ENCODE measurements around the gene XKR8. TPM values are rescaled to one million over a fixed set of nuclear protein-coding genes. Genes with fewer than 3 reads are reported as not detected.

Gene XKR8
- total and polyA plus RNA-seq, 2 of the 13 experiments (the other 11 are each of a cell fraction or from before 2014, with no cell fraction given) = 5.4 to 6.3 TPM

DNA sequence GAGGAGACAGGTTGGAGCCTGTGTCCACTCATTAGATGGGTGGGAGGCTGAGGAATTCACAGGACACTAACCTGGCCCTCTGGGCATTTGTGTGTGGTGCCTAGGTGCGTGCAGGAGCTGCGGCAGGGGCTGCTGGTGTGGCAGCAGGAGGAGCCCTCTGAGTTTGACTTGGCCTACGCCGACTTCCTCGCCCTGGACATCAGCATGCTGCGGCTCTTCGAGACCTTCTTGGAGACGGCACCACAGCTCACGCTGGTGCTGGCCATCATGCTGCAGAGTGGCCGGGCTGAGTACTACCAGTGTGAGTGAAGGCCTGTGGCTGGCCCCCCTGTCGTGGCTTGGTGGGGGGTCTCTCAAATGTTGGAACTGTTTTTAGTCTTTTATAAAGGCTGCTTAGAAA, 3.6 kb downstream of the XKR8 start:
- Histone ChIP-seq H3K4me3 (replicated peaks in 1 of 3; ENCODE audit: insufficient read depth in 1 of 3, low read depth in 2 of 3, low read length in 3 of 3) (no peak overlapping the region), H3K9ac (ENCODE audit: insufficient read depth, low read depth, low read length) (no peak overlapping the region), H3K4me2 (ENCODE audit: low read depth, low read length) (no peak overlapping the region), H4K20me1 (ENCODE audit: insufficient read depth, low read length) (no peaks in the 10 kb centered on the region), H3K9me3 (ENCODE audit: low read length) (no peaks in the 10 kb centered on the region), H3K4me1 (ENCODE audit: insufficient read depth, low read length) (peaks cover 21% of the 10 kb centered on the region), H3K79me2 (ENCODE audit: insufficient read depth, low read length) (no peaks in the 10 kb centered on the region), H3K36me3 (replicated peaks in 1 of 2; ENCODE audit: control insufficient read depth in 1 of 2, insufficient read depth in 2 of 2, low read length in 2 of 2) (peaks cover 2 to 8% of the 10 kb centered on the region in 2 experiments; a peak in 4 of 5 replicates), H2AFZ (ENCODE audit: low read length) (no peak overlapping the region), H3K27ac (ENCODE audit: extremely low read length, insufficient read depth, low read length) (no peak overlapping the region), H3K27me3 (ENCODE audit: control insufficient read depth in 1 of 2, insufficient read depth in 2 of 2, low read length in 2 of 2) (no peaks in the 10 kb centered on the region)
- no peak for FAIRE-seq
- ATAC-seq = no peak
- TF ChIP-seq, protein P1, sequence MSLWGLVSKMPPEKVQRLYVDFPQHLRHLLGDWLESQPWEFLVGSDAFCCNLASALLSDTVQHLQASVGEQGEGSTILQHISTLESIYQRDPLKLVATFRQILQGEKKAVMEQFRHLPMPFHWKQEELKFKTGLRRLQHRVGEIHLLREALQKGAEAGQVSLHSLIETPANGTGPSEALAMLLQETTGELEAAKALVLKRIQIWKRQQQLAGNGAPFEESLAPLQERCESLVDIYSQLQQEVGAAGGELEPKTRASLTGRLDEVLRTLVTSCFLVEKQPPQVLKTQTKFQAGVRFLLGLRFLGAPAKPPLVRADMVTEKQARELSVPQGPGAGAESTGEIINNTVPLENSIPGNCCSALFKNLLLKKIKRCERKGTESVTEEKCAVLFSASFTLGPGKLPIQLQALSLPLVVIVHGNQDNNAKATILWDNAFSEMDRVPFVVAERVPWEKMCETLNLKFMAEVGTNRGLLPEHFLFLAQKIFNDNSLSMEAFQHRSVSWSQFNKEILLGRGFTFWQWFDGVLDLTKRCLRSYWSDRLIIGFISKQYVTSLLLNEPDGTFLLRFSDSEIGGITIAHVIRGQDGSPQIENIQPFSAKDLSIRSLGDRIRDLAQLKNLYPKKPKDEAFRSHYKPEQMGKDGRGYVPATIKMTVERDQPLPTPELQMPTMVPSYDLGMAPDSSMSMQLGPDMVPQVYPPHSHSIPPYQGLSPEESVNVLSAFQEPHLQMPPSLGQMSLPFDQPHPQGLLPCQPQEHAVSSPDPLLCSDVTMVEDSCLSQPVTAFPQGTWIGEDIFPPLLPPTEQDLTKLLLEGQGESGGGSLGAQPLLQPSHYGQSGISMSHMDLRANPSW (CRISPR knock-in tag; IDR thresholded peaks at IDR 0.05; ENCODE audit: borderline replicate concordance) = no peak
- TF ChIP-seq, protein P2, sequence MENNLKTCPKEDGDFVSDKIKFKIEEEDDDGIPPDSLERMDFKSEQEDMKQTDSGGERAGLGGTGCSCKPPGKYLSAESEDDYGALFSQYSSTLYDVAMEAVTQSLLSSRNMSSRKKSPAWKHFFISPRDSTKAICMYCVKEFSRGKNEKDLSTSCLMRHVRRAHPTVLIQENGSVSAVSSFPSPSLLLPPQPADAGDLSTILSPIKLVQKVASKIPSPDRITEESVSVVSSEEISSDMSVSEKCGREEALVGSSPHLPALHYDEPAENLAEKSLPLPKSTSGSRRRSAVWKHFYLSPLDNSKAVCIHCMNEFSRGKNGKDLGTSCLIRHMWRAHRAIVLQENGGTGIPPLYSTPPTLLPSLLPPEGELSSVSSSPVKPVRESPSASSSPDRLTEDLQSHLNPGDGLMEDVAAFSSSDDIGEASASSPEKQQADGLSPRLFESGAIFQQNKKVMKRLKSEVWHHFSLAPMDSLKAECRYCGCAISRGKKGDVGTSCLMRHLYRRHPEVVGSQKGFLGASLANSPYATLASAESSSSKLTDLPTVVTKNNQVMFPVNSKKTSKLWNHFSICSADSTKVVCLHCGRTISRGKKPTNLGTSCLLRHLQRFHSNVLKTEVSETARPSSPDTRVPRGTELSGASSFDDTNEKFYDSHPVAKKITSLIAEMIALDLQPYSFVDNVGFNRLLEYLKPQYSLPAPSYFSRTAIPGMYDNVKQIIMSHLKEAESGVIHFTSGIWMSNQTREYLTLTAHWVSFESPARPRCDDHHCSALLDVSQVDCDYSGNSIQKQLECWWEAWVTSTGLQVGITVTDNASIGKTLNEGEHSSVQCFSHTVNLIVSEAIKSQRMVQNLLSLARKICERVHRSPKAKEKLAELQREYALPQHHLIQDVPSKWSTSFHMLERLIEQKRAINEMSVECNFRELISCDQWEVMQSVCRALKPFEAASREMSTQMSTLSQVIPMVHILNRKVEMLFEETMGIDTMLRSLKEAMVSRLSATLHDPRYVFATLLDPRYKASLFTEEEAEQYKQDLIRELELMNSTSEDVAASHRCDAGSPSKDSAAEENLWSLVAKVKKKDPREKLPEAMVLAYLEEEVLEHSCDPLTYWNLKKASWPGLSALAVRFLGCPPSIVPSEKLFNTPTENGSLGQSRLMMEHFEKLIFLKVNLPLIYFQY (CRISPR knock-in tag; IDR thresholded peaks at IDR 0.05; ENCODE audit: borderline replicate concordance) = no peak
- TF ChIP-seq ZNF207 (IDR thresholded peaks at IDR 0.05; ENCODE audit: borderline replicate concordance) (no peak), ZNF501 (CRISPR knock-in tag; IDR thresholded peaks at IDR 0.05) (no peak)
- no peak for DNase-seq (ENCODE audit: low spot score)
- ChIA-PET POLR2A (no interaction called here), CTCF (ENCODE audit: low intra/inter-chr PET ratio, low total read pairs) (no interaction called here)
- intact Hi-C loops (cut with micrococcal nuclease; ENCODE audit: unreplicated experiment) = no loop called here
- in situ Hi-C loops (cut with HindIII; ENCODE audit: extremely low pct_ligation_motif_present, low pct_unique_long_range_greater_than_20kb) = no loop called here
- WGBS (ENCODE audit: low lambda C conversion rate) = 100% methylated on average over 5 of the region's 11 CpGs
- BruUV-seq (replicated peaks) = no TSS peak

Measured in HepG2 (cell line).